Measurements from ENCODE around the gene PRKN.

Gene PRKN

DNA sequence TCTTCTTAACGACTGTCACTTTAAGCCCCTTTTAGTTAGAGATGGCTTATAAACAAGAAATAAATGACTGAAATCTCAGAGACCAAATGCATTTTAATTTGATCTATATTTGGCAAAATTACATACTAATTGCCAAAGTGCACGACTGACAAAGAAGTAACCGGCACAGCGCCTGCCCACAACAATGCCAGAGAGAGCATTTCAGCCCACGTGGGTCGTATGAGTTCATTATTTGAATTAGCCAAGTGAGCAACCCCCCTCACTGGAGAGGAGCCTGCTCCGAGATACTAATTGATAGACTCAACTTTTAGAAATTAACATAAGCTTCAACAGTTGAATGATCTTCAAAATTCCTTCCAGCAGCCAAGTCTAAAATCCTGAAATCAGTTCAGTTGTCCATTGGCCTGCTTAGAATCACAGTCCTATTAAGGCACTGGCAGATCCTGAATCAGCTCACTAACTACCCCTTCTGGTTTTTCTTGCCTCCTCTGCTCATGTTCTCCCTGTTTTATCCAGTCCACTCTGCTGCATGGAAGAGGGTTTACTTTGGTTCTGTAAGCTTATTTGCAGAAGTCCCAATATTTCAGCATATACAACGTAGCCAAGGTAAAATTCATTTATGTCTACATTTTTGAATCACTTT lies 934.6 kb downstream of the PRKN start:
- no peak for DNase-seq (ENCODE audit: low read depth)

DNA sequence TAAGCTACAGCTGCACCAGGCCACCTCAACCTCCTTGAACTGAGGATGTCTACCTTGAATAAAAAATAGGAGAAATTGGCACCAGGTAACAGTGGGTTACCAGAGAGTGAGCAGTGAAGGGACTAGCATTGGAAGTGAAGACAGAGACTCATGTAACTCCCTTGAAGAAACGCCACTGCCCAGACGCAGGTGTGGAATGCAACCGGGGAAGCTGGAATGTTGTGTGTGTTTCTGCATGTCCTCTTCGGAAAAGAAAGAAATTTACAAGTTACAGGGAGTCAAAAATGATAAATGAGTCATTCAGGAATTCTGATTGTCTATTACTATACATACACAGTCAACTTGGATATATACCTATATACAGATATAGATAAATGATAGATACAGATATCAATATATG lies 939.0 kb downstream of the PRKN start:
- no peak for DNase-seq (ENCODE audit: low read depth)

DNA sequence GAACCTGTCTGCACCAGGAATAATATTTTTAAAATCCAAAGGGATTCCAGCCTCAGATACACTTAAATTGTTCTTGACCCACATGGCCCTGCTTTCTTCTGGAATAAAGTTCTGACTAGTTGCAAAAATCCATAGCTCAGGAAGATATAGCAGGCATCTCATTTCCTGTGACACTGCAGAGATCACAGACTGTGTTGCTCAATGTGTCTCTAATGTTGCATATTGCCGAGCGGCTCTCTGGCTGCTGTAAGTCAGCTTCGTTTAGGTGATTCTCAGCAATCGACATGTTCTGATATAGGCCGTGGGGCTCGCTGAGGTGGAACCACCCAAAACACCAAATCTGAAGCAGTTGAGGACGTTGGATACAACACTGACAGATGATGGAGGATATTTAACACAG lies 955.4 kb downstream of the PRKN start:
- no peak for DNase-seq (ENCODE audit: low read depth)

DNA sequence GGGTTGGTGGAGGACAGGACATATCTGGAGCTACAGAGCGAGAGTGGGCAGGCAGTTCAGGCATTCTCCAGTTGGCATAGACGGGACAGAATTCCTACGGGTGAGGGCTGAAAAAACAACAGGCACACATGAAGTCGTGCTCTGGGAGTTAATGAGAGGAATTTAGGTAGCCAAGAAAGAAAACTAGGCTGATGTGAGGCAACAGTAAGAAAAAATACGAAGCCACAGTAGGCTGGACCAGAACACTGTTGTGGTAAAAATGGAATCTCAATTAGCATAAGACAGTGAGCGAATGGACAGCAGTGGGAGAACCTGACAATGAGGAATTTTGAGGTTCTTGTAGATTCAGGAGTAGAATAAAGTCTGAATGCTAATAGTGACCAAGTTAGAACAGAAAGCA lies 965.6 kb downstream of the PRKN start:
- no peak for DNase-seq (ENCODE audit: low read depth)

DNA sequence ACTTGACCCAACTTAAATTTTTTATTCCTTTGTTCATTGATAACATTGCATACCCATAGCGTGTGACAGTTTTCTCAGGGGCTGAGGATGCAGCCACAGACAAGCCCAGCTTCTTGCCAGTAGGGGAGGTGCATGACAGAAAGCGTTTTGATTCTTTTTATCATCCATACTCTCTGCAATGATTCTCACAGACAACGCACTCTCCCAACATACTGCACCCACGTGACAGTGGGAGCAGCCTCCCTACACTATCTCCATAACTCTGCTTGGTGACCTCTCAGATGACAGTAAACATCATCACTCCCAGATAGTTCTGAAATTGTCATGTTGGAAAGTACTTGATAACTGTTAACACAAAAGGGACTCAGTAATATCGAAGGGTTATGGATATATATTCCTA lies 972.5 kb downstream of the PRKN start:
- DNase-seq (ENCODE audit: low read depth), result no peak

DNA sequence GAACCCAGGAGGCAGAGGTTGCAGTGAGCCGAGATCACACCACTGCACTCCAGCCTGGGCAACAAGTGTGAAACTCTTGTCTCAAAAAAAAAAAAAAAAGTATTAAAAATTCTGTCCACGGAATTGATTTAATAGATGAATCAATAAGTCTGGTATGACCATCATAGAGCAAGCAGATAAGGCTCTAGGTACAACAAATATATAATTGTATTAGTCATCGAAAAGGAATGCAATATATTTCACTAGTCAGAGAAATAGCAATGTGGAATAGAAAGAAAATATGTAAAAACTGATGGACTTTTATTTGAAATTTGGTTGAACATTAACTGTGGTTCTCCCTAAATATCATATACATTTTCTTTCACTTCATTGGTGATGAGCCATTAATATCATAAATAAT lies 976.9 kb downstream of the PRKN start:
- DNase-seq (ENCODE audit: low read depth), result no peak

DNA sequence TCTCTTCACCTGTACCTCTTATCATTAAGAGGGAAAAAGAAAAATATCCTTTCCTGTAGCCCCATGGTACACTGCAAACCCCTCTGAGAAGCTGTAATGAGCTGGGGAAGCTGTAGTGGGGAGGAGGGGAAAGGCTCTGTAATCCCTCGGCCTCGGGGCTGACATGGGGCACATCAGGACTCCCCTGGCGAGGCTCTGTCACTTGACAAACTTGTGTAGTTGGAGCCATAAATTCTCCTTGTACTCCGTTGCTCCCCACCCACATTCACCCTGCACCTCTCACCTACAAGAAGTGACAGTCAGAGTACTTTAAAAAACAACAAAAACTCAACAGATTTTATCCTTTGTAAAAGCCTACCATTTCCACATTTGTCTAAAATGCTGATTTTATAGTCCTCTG lies 978.0 kb downstream of the PRKN start:
- DNase-seq (ENCODE audit: low read depth), result no peak

DNA sequence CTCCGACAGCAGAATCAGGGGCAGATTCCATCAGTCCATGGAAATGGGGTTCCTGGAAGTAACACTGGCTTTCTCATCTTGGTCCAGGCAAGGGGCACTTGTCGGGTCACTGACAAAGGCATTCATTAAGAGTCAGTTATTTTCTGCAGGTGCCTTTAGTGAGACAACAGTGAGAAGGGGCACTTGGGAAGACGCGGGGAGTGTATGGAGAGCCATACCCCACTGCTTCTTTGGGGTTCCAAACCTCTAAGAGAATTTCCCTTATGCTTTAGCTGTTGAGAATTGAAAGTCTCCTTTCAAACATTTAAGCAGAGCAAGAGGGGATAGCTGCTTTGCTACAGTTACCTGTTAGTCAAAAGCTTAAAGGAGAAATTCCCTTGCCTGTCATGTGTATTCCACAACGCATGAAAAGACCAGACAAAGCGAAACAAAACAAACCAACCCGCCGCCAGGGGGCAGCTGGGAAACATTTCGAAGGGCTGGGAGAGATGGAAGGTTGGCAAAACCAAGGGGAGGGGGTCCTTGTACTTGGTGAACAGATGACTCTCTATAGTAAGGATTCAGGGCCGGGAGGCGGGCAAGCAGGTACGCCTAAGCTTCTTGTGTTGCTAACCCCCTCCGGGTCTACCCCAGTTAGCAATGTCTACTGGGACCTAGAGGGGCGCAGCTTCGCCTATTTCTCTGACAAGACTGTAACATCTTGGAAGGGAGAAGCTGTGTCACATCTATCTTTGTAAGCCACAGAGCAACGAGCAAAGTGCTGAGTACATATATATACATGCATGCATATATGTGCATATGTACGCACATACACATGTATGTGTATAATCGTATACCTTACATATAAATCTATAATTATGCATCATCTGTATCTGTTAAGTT lies 978.8 kb downstream of the PRKN start:
- DNase-seq (ENCODE audit: low read depth), result no peak

DNA sequence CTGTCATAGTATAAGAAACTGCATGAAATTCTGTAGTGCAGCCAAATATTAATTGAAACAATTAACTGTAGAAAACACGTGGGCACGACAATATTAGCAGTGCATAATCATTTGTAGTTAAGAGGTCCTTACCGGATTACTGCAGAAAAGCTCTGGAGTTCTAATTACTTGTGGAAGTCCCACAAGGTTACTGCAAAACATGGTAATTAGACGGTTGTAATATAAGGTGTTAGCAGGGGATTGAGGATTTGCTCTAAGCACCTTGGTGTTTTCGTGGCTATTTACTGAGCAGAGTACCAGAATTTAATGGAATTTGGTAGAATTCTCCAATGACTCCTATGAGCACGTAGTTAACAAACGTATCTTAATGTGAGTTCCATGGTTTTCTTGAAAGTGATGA lies 980.1 kb downstream of the PRKN start:
- DNase-seq (ENCODE audit: low read depth), result no peak

DNA sequence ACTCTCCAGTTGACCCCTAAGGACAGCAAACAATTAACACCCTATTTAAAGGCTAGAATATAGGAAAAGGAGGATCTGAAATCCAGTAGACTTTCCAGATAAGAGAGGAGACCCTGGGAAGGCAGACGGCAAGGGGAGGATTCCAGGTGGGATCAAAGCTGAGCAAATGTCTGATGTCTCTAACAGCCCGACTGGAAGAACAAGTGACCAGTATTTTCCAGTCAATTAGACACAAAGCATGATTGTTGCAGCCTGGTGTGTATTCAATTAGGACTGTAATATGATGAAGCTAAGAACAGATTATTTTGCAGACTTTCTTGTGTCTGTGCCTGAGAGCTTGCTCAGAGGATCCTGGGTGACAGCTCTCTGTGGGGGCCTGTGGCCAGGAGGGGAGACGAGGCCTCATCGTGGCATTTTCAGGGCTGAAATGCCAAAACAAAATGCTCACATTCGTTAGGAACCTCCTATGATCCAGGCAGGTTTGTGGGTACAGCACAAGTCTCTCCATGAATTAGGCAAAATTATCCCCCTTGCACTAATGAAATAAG lies 981.9 kb downstream of the PRKN start:
- no peak for DNase-seq (ENCODE audit: low read depth)

DNA sequence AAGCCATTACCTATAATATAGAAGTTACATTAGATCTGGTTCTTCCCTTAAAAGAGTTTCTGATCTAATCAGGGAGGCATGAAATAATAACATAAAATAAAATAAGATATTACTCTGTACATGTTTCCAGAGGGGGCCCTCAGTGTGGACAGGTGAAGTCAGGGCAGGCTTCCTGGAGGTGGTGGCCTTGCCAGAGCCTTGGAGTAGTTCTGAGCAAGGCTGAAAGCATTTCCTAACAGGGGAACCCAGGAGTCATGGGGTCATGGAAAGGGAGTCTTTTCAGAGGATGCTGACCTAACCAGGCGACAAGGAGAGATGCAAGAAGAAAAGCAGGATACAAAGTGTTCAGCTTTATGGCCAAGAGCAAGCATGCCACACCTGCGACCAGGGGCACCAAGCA lies 982.4 kb downstream of the PRKN start:
- DNase-seq (ENCODE audit: low read depth), result no peak

DNA sequence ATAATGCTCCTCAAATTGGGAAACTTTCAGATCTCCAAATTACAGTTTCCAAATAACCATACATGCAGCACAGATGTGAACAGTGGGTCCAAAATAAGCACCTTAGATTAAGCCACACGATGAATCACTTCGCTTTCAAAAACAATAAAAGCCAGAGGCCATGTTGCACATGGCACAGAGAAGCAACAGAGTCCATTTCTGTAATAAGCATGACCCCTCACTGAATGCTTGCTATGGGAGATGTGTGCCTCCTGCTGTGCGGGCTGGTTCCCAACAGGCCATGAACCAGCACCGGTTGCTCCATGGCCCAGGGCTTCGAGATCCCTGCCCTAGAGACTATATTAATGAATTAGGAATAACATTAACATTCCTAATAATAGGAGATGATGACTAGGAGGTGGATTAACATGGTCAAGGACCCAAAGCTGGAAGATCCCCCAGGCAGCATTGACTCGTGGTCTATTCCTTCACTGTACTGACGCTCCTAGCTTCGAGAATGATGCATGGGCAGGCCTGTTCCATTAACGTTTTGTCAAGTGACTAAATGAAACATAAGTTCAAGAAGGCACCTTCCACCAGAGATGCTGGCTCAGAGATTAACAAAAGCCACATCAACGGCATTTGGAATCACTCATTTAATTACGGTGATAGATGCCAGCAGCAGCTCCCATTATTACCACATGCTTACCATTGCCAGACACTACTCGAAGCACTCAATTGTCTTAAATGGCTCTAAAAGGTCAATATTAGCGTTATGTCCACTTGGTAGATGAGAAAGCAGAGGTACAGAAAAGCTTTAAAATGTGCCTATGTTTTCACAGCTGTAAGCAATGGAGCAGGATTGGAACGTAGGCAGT lies 983.1 kb downstream of the PRKN start:
- DNase-seq (ENCODE audit: low read depth), result no peak

DNA sequence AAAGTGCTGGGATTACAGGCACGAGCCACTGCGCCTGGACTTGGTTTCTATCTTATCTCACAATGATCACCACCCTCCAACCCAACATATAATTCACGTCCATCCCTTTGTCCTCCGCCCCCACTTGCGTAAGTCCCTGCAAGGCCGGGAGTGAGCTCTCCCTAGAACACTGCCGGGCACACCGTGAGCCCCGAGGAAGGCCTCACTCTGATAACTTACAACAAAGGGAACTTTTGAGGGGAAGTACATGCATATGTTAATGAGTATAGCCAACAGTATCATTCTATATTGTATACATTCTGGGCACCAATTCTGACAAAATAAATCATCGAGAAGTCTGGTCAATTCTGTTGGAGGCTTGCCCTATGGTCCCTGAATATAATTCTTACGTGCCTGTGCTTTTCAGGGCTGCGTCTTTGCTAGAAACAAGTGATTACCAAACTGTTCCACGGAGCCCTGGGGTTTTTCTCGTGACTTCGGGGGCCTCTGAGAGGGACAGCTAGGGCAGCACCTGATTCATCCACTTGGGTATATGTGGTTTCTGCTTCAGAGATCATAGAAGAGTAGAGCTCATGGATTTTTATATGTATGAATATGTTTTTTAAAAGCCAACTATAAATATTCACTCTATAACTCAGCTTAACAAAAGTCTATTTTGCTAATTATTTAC lies 983.9 kb downstream of the PRKN start:
- DNase-seq (ENCODE audit: low read depth), result no peak

DNA sequence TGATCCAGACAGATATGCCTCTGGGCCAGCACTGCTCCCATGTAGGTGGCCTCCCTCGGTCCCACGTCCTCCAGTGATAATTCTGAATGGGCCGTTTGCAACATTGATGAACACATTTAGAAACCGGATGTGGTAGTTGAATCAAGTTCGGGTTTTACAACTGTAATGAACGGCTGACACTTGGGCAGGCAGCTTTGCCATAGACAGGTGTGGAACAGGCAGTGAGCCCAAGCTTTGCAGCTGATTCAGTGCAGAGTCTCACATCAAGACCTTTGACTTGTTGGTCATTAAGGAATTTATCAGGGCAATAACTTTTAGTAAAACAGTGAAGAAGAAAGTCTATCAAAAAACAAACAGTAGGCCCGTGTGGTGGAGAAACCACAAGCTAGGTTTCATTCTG lies 987.1 kb downstream of the PRKN start:
- no peak for DNase-seq (ENCODE audit: low read depth)

DNA sequence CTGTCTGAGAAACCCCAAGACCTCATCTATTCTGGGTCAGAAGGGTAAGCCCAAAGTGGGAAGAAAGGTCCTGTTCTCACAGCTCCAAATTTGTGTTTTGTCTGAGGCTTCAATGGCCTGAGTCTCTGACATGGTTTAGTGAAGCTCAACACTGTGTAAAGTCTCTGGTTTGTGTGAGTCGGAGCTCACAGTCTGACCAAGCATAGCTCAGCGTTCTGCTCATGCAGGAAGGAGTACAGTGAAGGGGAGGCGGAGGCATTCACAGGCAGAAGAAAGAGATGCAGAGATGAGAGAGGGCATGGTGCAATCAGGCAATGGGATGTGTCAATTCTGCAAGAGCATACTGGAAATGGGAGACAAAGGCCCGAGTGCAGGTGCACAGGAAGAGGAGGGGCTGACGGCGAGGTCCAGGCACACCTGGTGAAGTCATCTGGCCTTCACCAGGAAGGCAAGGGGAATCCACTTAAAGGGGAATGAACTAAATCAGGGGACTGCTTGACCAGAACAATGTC lies 990.7 kb downstream of the PRKN start:
- no peak for DNase-seq (ENCODE audit: low read depth)

DNA sequence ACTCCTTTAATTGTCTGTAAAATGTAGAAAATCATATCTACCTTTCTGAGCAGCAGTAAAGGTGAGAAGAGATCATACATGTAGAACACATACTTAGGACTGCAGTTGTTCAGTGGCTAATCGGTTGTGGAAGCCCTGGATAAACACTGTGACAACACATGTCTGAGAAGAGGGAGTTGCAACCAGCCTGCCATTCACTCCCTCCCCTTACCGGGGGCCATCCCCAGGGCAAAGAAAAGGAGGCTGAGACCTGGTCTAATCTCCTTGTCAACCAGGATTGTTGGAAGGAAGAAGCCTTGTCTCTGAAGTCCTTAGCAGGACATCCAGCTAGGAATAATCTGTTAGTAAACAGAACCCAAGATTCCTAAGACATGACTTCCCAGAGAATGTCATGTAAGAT lies 991.2 kb downstream of the PRKN start:
- no peak for DNase-seq (ENCODE audit: low read depth)

DNA sequence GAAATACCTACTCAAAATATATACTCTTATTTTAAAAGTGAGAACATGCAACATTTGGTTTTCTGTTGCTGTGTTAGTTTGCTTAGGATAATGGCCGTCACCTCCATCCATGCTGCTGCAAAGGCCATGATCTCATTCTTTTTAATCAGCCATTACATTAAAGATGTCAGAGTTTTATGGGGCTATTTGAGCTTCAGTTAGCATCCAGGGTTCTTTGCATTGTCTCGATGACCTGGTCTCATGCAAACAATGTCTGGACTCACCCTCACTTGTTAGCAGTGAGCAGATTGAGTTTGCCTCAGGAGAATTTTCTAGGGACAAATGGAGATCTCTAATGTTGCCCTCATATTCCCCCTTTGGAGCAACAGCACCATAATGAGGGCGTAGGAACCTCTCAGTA lies 995.0 kb downstream of the PRKN start:
- DNase-seq (ENCODE audit: low read depth), result no peak

DNA sequence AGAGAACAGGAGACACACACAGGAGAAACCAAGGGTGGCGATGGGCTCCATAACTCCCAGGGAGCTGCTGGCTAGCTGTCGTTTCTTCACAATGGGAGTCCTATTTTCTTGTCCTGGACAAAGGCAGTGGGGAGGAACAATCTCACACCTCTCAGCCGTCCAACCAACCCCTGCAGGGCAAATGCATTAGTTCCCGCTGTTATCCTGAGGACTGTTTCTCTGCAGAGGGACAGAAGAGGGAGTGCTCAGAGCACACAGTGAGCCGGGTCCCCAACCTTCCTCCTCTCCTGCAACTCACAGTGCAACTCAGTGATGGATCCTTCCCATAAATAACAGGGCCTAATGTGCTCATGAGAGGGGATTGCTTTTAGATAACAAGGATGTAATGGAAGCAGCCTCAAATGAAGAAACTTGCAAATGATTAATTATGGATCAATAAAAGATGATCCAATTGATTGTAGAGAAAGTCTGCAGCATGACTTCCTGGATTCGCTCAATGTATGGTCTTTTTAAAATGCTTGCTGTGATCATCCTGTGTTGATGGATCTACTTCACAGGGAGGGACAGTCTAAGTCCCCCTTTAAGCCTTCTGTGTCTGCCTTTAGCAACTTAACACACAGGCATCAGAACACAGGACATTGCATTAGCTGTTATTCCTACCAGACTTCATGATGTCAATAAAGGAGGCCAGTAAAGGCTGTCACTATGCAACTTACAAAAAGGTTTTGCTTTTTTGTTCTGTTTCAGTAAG lies 1000.3 kb downstream of the PRKN start:
- no peak for DNase-seq (ENCODE audit: low read depth)

DNA sequence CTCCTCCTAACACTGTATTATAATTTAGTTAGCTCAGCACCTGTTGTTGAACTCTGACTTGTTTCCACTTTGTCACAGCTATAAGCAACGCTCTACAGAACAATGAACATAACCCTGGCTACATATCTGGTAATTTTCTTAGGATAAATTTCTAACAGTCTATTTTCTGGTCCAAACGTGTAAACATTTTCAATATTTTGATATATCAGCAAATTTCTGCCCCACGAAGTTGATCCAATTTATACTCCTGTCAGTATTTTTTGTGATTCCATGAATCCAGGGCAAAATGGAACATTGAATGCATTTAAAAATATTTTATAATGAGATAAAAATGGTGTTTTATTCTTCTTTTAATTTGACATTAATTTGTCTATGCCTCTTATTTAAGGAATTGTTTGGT lies 1005.2 kb downstream of the PRKN start:
- no peak for DNase-seq (ENCODE audit: low read depth)

DNA sequence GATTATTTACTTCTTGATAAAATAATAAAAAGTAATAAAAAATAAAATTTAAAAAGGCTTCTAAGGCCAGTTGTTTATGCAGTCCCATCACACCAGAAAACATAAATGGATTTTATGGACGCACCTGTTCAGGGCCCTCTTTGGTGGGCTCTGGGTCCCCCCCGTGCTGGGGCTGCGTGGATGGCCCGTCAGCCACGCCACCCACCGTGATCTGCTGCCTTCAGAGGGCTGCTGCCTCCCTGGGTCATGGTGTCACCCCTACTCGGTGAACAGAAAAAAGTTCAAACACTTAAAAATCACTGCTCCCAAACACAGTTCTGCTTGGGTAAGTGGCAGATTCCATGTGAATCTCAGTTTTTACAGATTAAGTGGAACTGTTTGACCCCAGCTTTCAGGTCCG lies 1006.1 kb downstream of the PRKN start:
- DNase-seq (ENCODE audit: low read depth), result no peak

DNA sequence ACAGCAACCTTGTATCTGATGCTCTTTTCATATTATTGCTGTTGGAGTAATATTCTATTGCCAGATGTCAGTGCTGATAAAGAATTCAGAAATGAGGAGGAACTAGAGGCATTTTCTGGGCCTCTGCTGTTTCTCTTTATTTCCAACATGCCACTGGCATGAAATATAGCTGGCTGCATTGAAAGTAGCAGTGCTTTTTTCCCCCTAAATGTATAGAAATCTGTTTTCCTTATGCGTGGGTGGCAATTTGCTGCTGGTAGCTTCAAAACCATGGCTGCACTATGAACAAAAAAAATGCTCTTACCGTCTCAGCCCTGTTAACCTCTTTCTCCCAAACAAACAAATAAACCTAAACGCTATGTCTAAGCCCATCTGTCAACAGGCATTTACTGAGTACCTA lies 1011.4 kb downstream of the PRKN start:
- no peak for DNase-seq (ENCODE audit: low read depth)

Data from stimulated activated CD8-positive, alpha-beta memory T cell treated with anti-CD3 and anti-CD28 coated beads, Interleukin-12 subunit alpha, Interleukin-12 subunit beta, amount 100 ng/mL, for 1 hour (primary cell).